Kidney epithelial cell (primary cell): ENCODE results near the gene MYDGF. TPM values are rescaled to one million over a fixed set of nuclear protein-coding genes. Genes with fewer than 3 reads are reported as not detected.

Experiments used
- DNase-seq: peaks from one replicate; pipeline ENCODE4 v3.0.0-alpha.2; 2010; ENCODE audit warnings: low read depth
- H3K27me3 ChIP-seq: 2 replicates; pipeline ENCODE4 v1.6.0; 2011; ENCODE audit warnings: low read length; ENCODE audit not compliant: control insufficient read depth, insufficient read depth
- H3K36me3 ChIP-seq: 2 replicates; pipeline ENCODE4 v1.5.1; 2011; ENCODE audit warnings: low read length; ENCODE audit not compliant: control insufficient read depth, insufficient read depth
- H3K4me3 ChIP-seq: 2 replicates; pipeline ENCODE4 v1.5.1; 2011; ENCODE audit warnings: low read depth, mild to moderate bottlenecking, control low read depth, low read length
- total RNA-seq: library from RNA; depleted of rRNA; stranded (reverse); fragments of >200 nt; gene quantifications from 2 replicates; pipeline ENCODE4 v1.2.3, GENCODE V29; 2015
- TF ChIP-seq, protein P1 (sequence below): IDR thresholded peaks from 2 replicates; pipeline ENCODE4 v1.5.1; 2011; ENCODE audit warnings: mild to moderate bottlenecking, moderate library complexity, low read length, control low read depth, inconsistent platforms; ENCODE audit not compliant: insufficient read depth, poor library complexity, severe bottlenecking

MYDGF gene
- total RNA-seq, 1 donor from 2014 or later: 173 TPM

DNA sequence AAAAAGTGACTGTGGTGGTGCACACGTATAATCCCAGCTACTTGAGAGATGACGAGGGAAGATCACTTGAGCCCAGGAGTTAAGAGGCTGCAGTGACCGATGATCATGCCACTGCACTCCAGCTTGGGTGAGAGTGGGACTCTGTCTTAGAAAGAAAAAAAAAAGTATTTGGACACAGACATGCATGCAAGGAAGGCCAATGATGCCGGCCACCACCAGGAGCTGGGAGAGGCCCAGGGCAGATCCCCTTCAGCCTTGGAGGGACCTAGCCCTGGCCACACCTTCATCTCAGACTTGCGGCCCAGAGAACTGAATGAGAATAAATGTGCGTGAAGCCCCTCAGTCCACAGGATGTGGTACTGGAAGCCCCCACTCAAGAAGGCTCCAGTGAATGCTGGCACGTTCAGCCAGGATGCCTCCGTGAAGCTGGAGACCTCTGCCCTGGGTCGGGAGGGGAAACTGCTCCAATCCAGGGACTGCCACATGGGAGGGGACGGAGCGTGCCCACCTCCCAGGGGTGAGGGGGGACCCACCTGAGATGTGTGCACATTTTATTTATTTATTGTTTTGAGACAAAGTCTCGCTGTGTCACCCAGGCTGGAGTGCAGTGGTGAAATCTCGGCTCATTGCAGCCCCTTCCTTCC lies 16.2 kb downstream of the MYDGF start:
- no peak for DNase-seq
- Histone ChIP-seq H3K27me3 (no peaks in the 10 kb centered on the region), H3K36me3 (peaks cover 3% of the 10 kb centered on the region), H3K4me3 (no peak overlapping the region)
- TF ChIP-seq, protein P1, sequence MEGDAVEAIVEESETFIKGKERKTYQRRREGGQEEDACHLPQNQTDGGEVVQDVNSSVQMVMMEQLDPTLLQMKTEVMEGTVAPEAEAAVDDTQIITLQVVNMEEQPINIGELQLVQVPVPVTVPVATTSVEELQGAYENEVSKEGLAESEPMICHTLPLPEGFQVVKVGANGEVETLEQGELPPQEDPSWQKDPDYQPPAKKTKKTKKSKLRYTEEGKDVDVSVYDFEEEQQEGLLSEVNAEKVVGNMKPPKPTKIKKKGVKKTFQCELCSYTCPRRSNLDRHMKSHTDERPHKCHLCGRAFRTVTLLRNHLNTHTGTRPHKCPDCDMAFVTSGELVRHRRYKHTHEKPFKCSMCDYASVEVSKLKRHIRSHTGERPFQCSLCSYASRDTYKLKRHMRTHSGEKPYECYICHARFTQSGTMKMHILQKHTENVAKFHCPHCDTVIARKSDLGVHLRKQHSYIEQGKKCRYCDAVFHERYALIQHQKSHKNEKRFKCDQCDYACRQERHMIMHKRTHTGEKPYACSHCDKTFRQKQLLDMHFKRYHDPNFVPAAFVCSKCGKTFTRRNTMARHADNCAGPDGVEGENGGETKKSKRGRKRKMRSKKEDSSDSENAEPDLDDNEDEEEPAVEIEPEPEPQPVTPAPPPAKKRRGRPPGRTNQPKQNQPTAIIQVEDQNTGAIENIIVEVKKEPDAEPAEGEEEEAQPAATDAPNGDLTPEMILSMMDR: no peak

DNA sequence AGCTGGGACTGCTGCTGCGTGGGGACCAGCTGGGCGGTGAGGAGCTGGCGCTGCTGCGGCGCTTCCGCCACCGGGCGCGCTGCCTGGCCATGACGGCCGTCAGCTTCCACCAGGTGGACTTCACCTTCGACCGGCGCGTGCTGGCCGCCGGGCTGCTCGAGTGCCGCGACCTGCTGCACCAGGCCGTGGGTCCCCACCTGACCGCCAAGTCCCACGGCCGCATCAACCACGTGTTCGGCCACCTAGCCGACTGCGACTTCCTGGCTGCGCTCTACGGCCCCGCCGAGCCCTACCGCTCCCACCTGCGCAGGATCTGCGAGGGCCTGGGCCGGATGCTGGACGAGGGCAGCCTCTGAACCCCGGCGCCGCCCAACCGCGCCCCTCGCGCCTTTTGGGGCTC lies 18.1 kb downstream of the MYDGF start:
- no peaks in the 10 kb centered on the region for H3K27me3 ChIP-seq
- TF ChIP-seq, protein P1: no peak
- no peak for DNase-seq
- H3K4me3 ChIP-seq: no peak overlapping the region
- no peaks in the 10 kb centered on the region for H3K36me3 ChIP-seq

DNA sequence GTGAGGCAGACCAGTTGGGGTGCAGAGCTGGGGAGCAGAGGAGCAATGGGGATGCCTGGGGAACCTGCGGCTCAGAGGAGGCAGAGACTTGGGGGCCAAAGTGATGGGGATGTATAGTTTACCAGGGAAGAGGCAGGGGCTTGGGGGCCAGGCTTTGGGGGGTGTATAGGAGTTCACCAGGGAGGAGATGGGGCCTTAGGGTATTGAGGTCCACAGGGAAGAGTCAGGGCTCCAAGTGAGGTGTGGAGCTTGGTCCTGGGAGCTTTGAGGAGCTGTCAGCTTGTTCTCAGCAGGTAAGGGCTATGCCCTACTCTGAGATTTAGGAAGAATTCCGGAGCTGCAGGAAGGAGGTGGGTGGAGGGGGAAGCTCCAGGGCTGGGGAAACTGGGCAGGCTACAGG lies 20.0 kb downstream of the MYDGF start:
- H3K36me3 ChIP-seq: no peaks in the 10 kb centered on the region
- TF ChIP-seq, protein P1: no peak
- no peak for DNase-seq
- H3K27me3 ChIP-seq: no peaks in the 10 kb centered on the region
- H3K4me3 ChIP-seq: no peak overlapping the region

DNA sequence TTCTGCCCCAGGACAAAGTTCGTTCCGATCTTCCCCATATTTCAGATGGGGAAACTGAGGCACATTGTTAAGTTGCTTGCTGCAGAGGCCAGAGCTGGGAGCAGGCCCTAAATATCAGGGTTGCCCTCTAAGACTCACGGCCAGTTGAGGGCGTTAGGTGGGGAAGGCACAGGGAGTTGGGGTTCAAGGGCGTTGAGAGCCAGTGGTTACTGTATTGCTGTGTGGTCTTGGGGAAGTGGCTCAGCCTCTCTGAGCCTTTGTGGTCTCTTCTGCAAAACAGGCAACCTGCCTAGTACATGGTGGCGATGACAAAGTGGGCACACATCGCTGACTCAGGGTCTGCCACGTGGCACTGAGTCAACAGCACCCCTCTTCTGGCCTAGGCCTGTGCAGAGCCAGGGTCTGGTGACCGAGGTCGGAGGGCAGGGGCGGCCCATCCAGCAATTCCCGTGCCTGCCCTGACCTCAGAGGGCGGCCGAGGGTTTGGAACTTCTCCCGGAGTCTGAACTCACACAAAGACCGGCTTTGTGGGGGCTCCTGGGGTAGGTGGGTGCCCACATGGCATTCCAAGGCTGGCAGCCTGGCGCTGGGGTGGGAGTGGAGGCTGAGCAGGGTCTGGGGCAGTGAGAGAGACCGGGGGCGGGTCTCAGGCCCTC lies 20.6 kb downstream of the MYDGF start:
- TF ChIP-seq, protein P1: no peak
- no peak overlapping the region for H3K4me3 ChIP-seq
- no peaks in the 10 kb centered on the region for H3K36me3 ChIP-seq
- no peaks in the 10 kb centered on the region for H3K27me3 ChIP-seq
- DNase-seq: no peak

DNA sequence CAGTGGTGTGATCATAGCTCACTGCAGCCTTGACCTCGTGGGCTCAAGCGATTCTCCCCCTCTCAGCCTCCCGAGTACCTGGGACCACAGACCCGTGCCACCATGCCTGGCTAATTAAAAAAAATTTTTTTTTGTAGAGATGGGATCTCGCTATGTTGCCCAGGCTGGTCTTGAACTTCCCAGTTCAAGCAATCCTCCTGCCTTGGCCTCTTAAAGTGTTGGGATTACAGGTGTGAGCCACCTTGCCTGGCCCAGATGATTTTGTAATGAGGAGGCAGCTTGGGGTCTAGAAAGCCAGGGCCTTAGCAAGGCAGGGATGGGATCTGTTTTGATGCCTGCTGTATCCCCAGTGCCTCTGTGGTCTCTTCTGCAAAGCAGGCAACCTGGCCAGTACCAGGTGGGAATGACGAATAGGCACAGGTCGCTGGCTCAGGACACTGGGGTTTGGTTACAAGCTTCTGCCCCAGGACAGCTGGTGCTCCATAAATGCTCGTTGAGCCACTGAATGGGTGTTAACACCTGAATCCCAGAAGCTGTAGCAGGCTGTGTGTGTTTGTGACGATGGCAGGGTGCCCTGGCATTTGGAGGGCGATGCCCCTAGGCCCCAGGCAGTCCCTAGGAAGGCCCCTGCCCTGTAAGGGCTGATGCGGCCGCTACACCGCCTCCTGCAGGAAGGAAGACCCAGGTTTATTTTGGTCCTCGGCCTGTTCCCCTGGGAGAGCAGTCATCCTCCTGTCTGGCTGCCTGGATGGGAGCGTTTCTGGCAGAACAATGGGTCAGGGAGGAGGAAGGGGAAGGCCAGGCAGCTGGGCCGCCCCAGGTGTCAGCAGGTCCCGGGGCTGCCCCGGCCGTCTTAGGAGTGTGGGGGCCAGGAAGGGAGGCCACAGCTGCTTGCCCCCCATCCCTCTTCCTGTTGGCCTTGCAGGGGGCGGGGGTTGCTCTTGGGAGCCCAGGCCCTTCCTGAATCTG lies 22.2 kb downstream of the MYDGF start:
- no peaks in the 10 kb centered on the region for H3K27me3 ChIP-seq
- DNase-seq: no peak
- no peak overlapping the region for H3K4me3 ChIP-seq
- TF ChIP-seq, protein P1: no peak
- H3K36me3 ChIP-seq: no peaks in the 10 kb centered on the region
